Fibroblast of lung (primary cell): Measurements from ENCODE around the gene RAB9A. TPM values are rescaled to one million over a fixed set of nuclear protein-coding genes. Genes with fewer than 3 reads are reported as not detected.

Experiments
- DNase-seq, 2 donors: peaks; one replicate each; pipeline versions ENCODE4 v3.0.0 to v3.0.0-alpha.2; 2010; ENCODE audit warnings: low read depth in 2 of 2
- H2AFZ ChIP-seq: 2 replicates; pipeline ENCODE4 v1.5.1; 2012; ENCODE audit warnings: low read length, control low read depth, inconsistent platforms
- H3K27ac ChIP-seq: 2 replicates; pipeline ENCODE4 v1.5.1; 2011; ENCODE audit warnings: low read length, control low read depth; ENCODE audit not compliant: insufficient read depth
- H3K27me3 ChIP-seq: 2 replicates; pipeline ENCODE4 v1.5.1; 2011; ENCODE audit warnings: mild to moderate bottlenecking, low read length; ENCODE audit not compliant: control insufficient read depth, insufficient read depth
- H3K36me3 ChIP-seq: 2 replicates; pipeline ENCODE4 v1.5.1; 2011; ENCODE audit warnings: low read length; ENCODE audit not compliant: control insufficient read depth, insufficient read depth
- H3K4me1 ChIP-seq: 2 replicates; pipeline ENCODE4 v1.5.1; 2011; ENCODE audit warnings: low read length; ENCODE audit not compliant: control insufficient read depth, insufficient read depth; ENCODE audit errors: extremely low read depth
- H3K4me2 ChIP-seq: 2 replicates; pipeline ENCODE4 v1.5.1; 2011; ENCODE audit warnings: low read length, control low read depth; ENCODE audit not compliant: insufficient read depth; ENCODE audit errors: extremely low read depth
- H3K4me3 ChIP-seq, 4 experiments: fragments of 200-600 bp in 1 of 4; sonication (generic) in 1 of 4; replicated peaks in 1 of 4; 2 replicates each; pipeline ENCODE4 v1.5.1; 2011 to 2016; ENCODE audit warnings: low read length in 4 of 4, low read depth in 3 of 4, mild to moderate bottlenecking in 3 of 4, control low read depth in 2 of 4, inconsistent platforms in 1 of 4, mixed read lengths in 1 of 4; ENCODE audit not compliant: insufficient read depth in 1 of 4; ENCODE audit errors: control extremely low read depth in 1 of 4
- H3K79me2 ChIP-seq: 2 replicates; pipeline ENCODE4 v1.5.1; 2012; ENCODE audit warnings: mild to moderate bottlenecking, low read length, inconsistent platforms; ENCODE audit not compliant: control insufficient read depth, insufficient read depth
- H3K9ac ChIP-seq: 2 replicates; pipeline ENCODE4 v1.5.1; 2011; ENCODE audit warnings: mild to moderate bottlenecking, low read length, control low read depth; ENCODE audit not compliant: insufficient read depth
- H3K9me3 ChIP-seq: 2 replicates; pipeline ENCODE4 v1.5.1; 2012; ENCODE audit warnings: low read depth, low read length; ENCODE audit not compliant: control insufficient read depth, insufficient read depth
- H4K20me1 ChIP-seq: 2 replicates; pipeline ENCODE4 v1.5.1; 2011; ENCODE audit warnings: low read length; ENCODE audit not compliant: control insufficient read depth, insufficient read depth; ENCODE audit errors: extremely low read depth
- EZH2 ChIP-seq: IDR thresholded peaks from 2 replicates; pipeline ENCODE4 v1.5.1; 2012; ENCODE audit warnings: low read length, control low read depth, mild to moderate bottlenecking; ENCODE audit errors: missing control alignments
- polyA plus RNA-seq, 2 donors: library from polyadenylated mRNA; depleted of rRNA in 1 of 2; stranded (reverse) in 1 of 2; unstranded in 1 of 2; fragments of >200 nt; gene quantifications; 2 replicates each; pipeline ENCODE4 v1.2.1, GENCODE V29; 2011 to 2012; ENCODE audit warnings: missing spikeins in 1 of 2
- total RNA-seq: library from RNA; depleted of rRNA; stranded (reverse); fragments of >200 nt; gene quantifications from 2 replicates; pipeline ENCODE4 v1.2.1, GENCODE V29; 2014
- TF ChIP-seq, protein P1 (sequence below), 2 donors: IDR thresholded peaks in 1 of 2; conservative IDR thresholded peaks in 1 of 2; 1 replicate in 1 of 2; 2 replicates in 1 of 2; pipeline ENCODE4 v1.5.1; 2011 to 2012; ENCODE audit warnings: low read length in 2 of 2, control low read depth in 1 of 2, inconsistent platforms in 1 of 2, low read depth in 1 of 2, mild to moderate bottlenecking in 1 of 2

RAB9A gene
- total and polyA plus RNA-seq, 2 donors (not counting 1 experiment from before 2014, with no cell fraction given), result 40.3 to 44.2 TPM

DNA sequence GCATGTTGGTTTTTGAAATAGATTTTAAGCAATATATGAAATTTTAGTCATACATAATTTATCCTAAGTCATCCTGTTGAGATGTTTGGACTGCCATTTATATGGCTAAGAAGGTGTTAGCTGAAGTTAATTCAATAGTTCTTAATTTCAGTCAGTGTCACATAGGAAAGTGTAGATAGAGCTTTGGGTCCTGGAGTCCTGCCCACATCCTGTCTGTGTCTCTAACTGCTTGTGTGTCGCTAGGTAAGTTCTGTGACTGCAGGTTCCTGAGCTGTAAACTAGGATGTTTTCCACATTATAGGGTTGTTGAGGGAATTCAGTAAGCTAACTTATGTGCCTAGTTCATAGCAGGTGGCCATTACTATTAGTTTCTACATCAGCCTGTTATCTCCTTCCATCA lies 66.3 kb downstream of the RAB9A start:
- Histone ChIP-seq H3K36me3 (no peaks in the 10 kb centered on the region), H2AFZ (no peak overlapping the region), H3K9ac (no peak overlapping the region), H3K27ac (no peak overlapping the region), H4K20me1 (no peaks in the 10 kb centered on the region), H3K4me3 (no peak overlapping the region), H3K79me2 (no peaks in the 10 kb centered on the region), H3K4me2 (no peak overlapping the region), H3K9me3 (no peaks in the 10 kb centered on the region), H3K4me1 (no peaks in the 10 kb centered on the region), H3K27me3 (no peaks in the 10 kb centered on the region)
- TF ChIP-seq, protein P1, sequence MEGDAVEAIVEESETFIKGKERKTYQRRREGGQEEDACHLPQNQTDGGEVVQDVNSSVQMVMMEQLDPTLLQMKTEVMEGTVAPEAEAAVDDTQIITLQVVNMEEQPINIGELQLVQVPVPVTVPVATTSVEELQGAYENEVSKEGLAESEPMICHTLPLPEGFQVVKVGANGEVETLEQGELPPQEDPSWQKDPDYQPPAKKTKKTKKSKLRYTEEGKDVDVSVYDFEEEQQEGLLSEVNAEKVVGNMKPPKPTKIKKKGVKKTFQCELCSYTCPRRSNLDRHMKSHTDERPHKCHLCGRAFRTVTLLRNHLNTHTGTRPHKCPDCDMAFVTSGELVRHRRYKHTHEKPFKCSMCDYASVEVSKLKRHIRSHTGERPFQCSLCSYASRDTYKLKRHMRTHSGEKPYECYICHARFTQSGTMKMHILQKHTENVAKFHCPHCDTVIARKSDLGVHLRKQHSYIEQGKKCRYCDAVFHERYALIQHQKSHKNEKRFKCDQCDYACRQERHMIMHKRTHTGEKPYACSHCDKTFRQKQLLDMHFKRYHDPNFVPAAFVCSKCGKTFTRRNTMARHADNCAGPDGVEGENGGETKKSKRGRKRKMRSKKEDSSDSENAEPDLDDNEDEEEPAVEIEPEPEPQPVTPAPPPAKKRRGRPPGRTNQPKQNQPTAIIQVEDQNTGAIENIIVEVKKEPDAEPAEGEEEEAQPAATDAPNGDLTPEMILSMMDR (conservative IDR thresholded peaks at IDR 0.05 in 1 of 2, IDR thresholded peaks at IDR 0.05 in 1 of 2; ENCODE audit: low read depth in 1 of 2, low read length in 2 of 2), result no peak
- no peak for TF ChIP-seq EZH2
- DNase-seq, result no peak

DNA sequence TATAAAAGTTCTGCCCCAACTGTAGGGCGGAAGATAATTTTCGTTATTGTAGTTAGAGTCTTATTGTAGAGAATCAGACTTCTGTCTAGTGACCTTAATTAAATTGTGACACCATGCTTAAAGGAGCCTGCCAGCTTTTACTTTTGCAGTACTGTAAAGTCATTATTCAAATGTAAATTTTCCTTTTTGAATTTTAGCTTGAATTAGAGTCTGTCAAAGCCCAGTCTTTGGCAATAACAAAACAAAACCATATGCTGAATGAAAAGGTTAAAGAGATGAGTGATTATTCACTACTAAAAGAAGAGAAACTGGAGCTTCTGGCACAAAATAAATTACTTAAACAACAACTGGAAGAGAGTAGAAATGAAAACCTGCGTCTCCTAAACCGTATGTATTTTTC lies 67.5 kb downstream of the RAB9A start:
- no peaks in the 10 kb centered on the region for H3K36me3 ChIP-seq
- no peak for DNase-seq
- no peak overlapping the region for H3K4me3 ChIP-seq
- no peak for TF ChIP-seq EZH2
- TF ChIP-seq, protein P1 (conservative IDR thresholded peaks at IDR 0.05 in 1 of 2, IDR thresholded peaks at IDR 0.05 in 1 of 2; ENCODE audit: low read depth in 1 of 2, low read length in 2 of 2), result no peak
- H4K20me1 ChIP-seq, result no peaks in the 10 kb centered on the region
- H2AFZ ChIP-seq, result no peak overlapping the region
- no peak overlapping the region for H3K9ac ChIP-seq
- no peaks in the 10 kb centered on the region for H3K27me3 ChIP-seq
- no peaks in the 10 kb centered on the region for H3K79me2 ChIP-seq
- H3K9me3 ChIP-seq, result no peaks in the 10 kb centered on the region
- no peaks in the 10 kb centered on the region for H3K4me1 ChIP-seq
- no peak overlapping the region for H3K4me2 ChIP-seq
- no peak overlapping the region for H3K27ac ChIP-seq

DNA sequence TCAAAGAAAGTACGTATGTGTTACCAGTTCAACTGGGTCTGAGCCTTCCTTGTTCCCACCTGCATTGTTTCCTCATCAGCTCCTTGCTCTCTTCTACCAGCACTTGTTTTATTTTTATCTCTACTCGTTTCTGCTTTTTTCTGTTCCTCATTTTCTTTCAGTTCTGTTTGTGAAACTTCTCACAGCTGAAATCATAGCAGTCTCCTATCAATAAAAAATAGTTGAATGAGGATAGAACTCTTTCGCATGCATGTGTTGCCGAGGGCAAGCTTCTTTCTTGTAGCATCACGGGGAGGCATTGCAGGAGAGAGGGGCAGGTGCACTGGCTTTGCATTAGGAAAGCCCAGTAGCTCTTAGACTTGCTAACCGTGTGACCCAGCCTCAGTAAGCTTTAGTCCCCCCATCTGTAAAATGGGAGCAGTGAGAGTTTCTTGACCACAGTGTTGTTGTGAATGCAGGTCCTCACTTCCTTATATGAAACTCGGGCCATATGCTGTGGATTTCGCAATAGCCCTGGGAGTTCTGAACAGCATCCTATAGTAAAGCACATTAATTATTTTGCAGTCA lies 70.3 kb downstream of the RAB9A start:
- Histone ChIP-seq H3K79me2 (no peaks in the 10 kb centered on the region), H4K20me1 (no peaks in the 10 kb centered on the region), H2AFZ (no peak overlapping the region), H3K4me1 (no peaks in the 10 kb centered on the region), H3K4me3 (no peak overlapping the region), H3K4me2 (no peak overlapping the region), H3K27ac (no peak overlapping the region), H3K9me3 (no peaks in the 10 kb centered on the region), H3K9ac (no peak overlapping the region), H3K36me3 (no peaks in the 10 kb centered on the region), H3K27me3 (no peaks in the 10 kb centered on the region)
- no peak for DNase-seq
- TF ChIP-seq EZH2, result no peak
- TF ChIP-seq, protein P1 (conservative IDR thresholded peaks at IDR 0.05 in 1 of 2, IDR thresholded peaks at IDR 0.05 in 1 of 2; ENCODE audit: low read depth in 1 of 2, low read length in 2 of 2), result no peak

Other genes starting within 250 kb of the RAB9A start
- 0.17 and 2.1 TPM in 2 replicates for gene EGFL6, start 119.5 kb upstream of the RAB9A start, total RNA-seq
- 0.32 and 0.71 TPM in 2 replicates for gene EGFL6, start 119.5 kb upstream of the RAB9A start, polyA plus RNA-seq
- gene TCEANC, start 36.0 kb upstream of the RAB9A start, total RNA-seq, result 4.6 and 7.3 TPM in 2 replicates
- gene TCEANC, start 36.0 kb upstream of the RAB9A start, polyA plus RNA-seq, result 1.6 and 2.3 TPM in 2 replicates
- gene TRAPPC2, start 45.5 kb downstream of the RAB9A start, total RNA-seq, result 13.9 and 22.0 TPM in 2 replicates
- gene TRAPPC2, start 45.5 kb downstream of the RAB9A start, polyA plus RNA-seq, result 16.0 TPM in 2 replicates
- gene OFD1, start 45.6 kb downstream of the RAB9A start, total RNA-seq, result 11.3 and 15.5 TPM in 2 replicates
- gene OFD1, start 45.6 kb downstream of the RAB9A start, polyA plus RNA-seq, result 7.6 and 8.2 TPM in 2 replicates
- 0.99 and 1.0 TPM in 2 replicates for gene GPM6B, start 128.0 kb downstream of the RAB9A start, total RNA-seq
- 5.2 TPM in 2 replicates for gene GPM6B, start 128.0 kb downstream of the RAB9A start, polyA plus RNA-seq